AG20443 (cell line): ENCODE measurements around the gene S1PR2.

ENCODE experiments used
- DNase-seq: peaks from one replicate; pipeline ENCODE4 v3.0.0; 2012; ENCODE audit warnings: low spot score, mixed read lengths

Gene S1PR2

DNA sequence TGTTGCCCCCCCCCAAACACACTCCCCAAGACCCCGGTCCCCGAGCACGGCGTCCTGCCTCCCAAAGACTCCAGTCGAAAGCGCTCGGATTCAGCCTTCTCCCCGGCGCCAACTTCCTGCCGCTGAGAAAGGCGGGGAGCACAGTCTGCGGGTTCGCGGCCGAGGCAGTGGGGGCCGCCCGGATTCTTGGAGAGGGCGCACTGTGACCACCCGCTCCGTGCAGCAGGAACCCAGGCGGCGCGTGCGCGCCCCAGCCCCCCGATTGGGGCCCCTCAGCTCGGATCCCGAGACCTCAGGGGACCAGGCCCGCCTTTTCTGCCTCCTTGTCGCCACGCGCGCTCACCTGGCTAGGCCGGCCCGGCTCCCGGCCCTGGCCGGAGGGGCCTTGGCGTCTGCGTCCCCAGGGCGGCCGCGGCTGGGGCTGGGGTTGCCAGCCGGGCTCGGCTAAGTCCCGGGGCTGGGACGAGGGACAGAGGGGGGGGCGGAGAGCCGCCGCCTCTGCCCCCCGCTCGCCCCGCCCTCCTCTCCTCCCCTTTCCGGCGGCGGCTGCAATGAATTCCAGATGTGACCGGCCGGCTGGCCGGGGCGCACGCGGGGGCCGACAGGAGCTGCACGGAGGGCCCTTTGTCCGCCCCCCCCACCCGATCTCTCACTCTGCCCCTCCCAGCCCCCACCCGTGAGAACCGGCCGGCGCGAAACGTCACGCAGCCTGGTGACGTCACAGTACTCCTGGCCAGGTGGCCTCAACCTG lies at the start of gene S1PR2:
Gene S1PR2, minus strand, starts transcription at position 471 of the 751 bp plus-strand sequence. CDS start 6,426 bp downstream, outside the sequence.
- peak; percentile 94 for DNase-seq

GRCh38 chr19:10279737-10280442 lies 48.8 kb upstream of the S1PR2 start:
- DNase-seq: no peak

DNA sequence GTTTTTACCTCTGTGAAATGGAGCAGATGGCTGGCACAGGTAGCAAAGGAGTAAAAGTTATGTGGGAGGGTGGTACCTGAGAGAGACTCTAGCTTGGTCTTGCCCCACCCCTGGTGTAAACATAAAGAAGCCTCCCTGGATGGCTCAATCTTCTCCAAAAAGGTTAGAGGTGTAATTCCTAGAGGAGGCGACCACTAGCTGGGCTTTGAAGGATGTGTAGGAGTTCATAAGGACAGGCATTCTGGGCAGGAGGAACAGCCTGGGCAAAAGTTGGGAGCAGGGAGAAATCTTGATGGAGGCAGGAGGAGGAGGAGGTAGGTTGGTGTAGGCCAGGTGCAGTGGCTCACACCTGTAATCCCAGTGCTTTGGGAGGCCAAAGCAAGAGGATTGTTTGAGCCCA lies 47.8 kb upstream of the S1PR2 start:
- DNase-seq: no peak

DNA sequence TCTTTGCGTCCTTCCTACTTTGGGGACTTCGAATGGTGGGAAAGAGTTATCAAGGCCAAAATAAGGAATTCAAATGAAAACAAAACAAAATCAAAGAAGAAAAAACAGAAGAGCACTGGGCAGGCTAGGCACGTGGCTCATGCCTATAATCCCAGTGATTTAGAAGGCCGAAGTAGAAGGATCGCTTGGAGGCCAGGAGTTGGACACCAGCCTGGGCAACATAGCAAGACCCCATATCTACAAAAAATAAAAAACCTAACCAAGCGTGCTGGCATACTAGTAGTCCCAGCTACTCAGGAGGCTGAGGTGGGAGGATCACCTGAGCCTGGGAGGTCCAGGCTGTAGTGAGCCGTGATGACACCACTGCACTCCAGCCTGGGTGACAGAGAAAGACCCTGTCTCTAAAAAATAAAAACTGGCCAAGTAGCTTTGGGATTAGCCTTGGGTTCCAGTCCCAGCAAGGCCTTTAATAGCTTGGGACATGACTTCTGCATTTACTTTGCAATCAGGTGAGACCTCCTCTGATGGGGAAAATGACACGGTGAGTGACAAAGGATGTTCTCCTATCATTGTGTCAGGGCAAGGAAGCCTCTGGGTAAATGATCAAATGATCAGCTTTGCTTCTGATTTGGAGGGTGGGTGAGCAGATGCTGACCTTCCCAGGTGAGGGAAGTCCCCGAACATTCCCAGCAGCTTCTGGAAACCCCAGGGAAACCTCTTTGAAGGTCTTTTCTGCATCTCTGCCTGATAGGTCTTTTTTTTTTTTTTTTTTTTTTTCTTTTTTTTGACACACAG lies 46.9 kb upstream of the S1PR2 start:
- DNase-seq: no peak

GRCh38 chr19:10274589-10274988 lies 43.5 kb upstream of the S1PR2 start:
- no peak for DNase-seq

- peak; percentile 25 for DNase-seq
These were observed 40.5 kb upstream of the S1PR2 start for GRCh38 chr19:10271543-10272086.

GRCh38 chr19:10270616-10271394 lies 39.7 kb upstream of the S1PR2 start, which contains the start of gene ICAM1:
TSS of gene ICAM1 (plus strand) at chr19:10271120. CDS start at chr19:10271160, 40 bp downstream.
- peak; percentile 60 for DNase-seq

GRCh38 chr19:10270180-10270615 lies 39.1 kb upstream of the S1PR2 start:
- DNase-seq: peak; percentile 44

DNA sequence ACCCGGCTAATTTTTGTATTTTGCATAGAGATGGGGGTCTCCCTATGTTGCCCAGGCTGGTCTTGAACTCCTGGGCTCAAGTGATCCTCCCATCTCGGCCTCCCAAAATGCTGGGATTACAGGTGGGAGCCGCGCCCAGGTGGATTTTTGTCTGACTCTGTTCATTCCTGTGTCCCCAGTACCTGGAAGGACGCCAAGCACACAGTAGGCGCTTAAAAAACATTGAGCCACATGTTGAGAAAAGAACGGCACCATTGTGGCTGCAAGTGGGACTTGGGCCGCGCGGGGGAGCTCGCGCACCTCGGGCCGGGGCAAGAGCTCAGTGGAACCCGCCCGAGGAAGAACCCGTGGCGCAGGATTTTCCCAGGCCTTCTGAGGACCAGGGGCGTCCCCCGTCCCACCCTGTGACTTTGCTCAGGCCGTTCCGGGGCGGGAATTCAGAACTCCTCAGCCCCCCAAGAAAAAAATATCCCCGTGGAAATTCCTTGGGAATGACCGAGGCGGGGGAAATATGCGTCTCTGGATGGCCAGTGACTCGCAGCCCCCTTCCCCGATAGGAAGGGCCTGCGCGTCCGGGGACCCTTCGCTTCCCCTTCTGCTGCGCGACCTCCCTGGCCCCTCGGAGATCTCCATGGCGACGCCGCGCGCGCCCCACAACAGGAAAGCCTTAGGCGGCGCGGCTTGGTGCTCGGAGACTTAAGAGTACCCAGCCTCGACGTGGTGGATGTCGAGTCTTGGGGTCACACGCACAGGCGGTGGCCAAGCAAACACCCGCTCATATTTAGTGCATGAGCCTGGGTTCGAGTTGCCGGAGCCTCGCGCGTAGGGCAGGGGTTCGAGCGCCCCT lies 38.4 kb upstream of the S1PR2 start:
- peak; percentile 91 for DNase-seq

DNA sequence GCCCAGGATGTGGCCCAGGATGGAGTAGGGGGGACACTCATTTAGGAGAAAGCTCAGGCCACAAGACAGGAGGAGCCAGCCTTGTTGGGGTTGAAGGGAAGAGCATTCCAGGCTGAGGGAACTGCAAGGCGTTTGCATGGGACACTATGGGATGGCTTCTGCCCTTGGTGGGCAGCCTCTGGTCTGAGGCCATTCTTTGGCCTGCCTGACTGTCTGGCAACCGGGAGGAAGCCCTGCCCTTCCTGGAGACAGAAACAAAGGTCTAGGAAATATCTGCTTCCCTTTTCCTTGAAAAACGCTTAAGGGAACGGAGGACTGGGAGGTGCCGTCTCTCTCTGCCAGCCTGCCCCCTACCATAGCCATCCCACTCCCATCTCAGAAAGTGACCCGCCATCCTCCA lies 36.9 kb upstream of the S1PR2 start:
- no peak for DNase-seq

DNA sequence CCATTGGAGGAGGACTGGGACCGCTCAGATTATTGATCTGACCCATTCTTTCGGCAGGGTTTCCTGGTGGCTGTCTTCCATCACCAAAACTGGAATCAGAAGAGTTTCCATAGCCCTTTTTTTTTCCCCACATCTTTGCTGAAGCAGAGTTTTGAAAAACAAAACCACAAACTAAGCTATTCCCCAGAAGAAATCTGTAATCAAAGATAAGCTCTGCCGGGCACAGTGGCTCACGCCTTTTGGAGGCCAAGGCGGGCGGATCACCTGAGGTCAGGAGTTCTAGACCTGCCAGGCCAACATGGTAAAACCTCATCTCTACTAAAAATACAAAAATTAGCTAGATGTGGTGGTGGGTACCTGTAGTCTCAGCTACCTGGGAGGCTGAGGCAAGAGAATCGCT lies 35.6 kb upstream of the S1PR2 start:
- DNase-seq: no peak

DNA sequence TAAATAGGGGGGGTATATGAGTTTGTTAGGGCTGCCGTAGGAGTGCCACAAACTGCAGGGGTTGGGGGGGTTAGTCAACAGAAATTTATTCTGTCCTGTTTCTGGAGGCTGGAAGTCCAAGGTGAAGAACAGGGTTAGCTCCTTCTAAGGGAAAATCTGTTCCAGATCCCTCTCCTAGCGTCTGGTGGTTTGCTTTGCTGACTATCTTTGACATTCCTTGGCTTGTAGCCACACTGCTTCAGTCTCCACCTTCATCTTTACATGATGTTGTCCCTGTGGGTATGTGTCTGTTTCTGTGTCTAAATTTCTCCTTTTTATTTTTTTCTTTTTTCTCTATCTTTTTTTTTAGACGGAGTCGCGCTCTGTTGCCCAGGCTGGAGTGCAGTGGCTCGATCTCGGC lies 31.6 kb upstream of the S1PR2 start:
- no peak for DNase-seq

DNA sequence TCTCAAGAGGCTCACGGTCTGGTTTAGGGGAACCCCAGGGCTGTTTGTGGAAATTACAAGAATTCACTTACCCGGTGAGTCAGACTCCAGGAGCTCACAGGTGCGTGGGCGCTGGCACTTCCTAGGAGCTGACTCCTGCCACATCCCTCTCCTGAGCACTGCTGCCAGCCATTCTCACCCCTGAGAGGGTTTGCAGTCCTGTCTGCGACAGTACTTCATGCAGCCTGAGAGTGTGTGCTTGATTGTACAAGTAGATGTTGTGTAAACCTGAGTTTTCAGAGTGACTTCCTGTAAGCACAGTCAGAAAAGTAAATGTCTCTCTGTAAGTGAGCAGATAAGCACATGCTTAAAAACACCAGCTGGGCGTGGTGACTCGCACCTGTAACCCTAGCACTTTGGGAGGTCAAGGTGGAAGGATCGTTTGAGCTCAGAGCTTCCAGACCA lies 29.0 kb upstream of the S1PR2 start:
- DNase-seq: no peak

DNA sequence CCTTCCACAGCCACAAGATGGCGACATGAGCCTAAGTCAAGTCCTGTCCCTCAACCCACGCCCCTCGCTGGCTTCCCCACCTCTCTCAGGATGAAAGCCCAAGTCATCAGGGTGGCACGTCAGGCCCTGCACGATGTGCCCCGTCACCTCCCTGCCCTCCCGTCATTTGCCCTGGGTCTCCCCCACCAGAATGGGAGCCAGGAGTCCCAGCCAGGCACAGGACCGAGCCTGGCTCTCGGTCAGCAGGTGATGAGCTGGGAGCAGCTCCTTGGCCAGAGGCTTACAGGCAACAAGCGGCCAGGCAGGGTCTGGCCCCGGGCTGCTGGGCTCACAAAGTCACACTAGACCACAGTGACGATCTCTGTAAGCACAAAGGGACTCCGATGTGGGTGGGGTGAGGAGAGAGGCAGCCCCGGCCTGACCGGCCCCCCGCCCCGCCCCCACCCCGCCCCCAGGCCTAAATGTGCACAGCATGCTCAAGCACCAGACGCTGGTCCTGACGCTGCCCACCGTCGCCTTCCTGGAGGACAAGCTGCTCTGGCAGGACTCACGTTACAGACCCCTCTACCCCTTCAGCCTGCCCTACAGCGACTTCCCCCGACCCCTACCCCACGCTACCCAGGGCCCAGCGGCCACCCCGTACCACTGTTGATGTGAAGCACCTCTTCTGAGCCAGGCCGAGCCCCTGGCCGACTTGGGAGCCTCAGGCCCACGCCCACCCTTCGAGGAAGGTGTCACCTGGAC lies 28.2 kb upstream of the S1PR2 start:
- peak; percentile 68 for DNase-seq

DNA sequence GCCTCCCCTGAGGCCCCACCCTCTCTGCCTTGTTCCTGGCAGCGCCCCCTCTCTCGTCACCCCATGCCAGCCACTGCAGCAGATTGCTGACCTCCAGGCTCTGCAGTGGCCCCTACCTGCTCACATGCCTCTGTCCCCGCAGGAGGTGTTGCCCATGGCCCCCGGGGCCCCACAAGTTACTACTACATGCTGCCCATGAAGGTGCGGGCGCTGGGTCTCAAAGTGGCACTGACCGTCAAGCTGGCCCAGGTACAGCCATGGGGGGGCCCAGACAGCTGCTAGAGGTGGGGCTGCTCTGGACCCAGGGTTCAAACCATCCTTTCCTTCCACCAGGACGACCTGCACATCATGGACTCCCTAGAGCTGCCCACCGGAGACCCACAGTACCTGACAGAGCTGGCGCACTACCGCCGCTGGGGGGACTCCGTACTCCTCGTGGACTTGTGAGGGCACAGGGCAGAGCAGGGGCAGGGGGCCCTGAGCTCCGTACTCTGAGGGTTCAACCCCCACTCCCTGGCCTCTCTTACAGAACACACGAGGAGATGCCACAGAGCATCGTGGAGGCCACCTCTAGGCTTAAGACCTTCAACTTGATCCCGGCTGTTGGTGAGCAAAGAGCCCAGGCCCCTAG lies 27.1 kb upstream of the S1PR2 start:
- DNase-seq: no peak

GRCh38 chr19:10256970-10257615 lies 26.0 kb upstream of the S1PR2 start:
- no peak for DNase-seq

DNA sequence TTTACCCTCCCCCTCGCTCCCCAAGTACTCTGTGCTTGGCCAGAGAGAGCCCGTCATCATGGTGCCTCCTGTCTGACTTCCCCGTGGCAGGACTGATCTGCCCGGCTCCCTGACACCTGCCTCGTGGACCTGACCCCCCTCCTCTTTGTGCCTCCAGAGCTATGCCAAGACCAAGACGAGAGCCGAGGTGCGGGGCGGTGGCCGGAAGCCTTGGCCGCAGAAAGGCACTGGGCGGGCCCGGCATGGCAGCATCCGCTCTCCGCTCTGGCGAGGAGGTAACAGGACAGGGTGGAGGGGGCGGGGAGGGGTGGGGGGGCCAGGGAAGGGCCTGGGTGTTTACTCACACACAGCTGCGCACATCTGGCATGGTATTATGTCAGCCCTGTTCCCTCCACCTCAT lies 25.4 kb upstream of the S1PR2 start:
- no peak for DNase-seq

DNA sequence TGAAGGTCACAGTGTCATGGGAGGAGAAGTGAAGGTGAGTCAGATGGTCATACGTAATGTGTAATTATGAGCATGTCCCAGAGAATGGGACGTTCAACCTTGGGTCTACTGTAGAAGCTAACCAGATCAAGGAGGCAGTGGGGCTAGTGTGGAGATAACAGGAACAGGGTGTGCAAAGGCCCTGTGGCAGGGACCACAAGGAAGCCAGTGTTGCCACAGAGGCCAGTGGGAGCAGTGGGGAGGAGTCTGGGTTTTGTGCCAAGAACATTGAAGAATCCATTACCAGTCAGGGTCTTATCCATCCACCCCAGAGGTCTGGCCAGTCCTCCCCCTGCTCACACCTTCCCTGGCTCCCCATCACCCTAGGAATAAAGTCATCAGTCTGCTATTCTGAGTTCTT lies 24.2 kb upstream of the S1PR2 start:
- no peak for DNase-seq

DNA sequence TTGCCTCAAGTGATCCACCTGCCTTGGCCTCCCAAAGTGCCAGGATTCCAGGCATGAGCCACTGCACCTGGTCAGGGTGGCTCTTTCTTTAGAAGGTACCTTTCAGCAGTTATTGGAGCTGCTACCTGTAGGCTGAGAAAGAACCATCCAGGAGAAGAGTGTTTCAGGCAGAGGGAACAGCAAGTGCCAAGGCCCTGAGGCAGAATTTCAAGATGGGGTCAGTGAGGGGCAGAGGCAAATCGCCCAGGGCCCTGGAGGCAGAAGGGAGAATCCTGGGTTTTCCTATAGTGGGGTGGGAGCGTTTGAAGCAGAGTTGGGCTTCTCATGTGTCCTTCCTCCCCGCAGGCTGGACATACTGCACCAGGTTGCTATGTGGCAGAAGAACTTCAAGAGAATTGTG lies 23.1 kb upstream of the S1PR2 start:
- no peak for DNase-seq
